DND-41 (cell line): ENCODE results near the gene PHETA2.

Experiments used
- ATAC-seq: fragments of 200-7000 bp; cut with Tn5 transposase; 3 replicates; pipeline ENCODE4 v1.9.1; 2021; ENCODE audit warnings: low read depth; ENCODE audit not compliant: insufficient read depth
- DNase-seq: peaks from one replicate; pipeline ENCODE4 v3.0.0-alpha.2; 2020
- H2AFZ ChIP-seq: 2 replicates; pipeline ENCODE4 v1.6.0; 2012; ENCODE audit warnings: low read depth, low read length
- H3K27ac ChIP-seq: 2 replicates; pipeline ENCODE4 v1.5.1; 2012; ENCODE audit warnings: low read length, inconsistent platforms
- H3K27me3 ChIP-seq: fragments of 200-600 bp; sonication (generic); 2 replicates; pipeline ENCODE4 v1.6.0; 2012; ENCODE audit warnings: low read length, mild to moderate bottlenecking, inconsistent platforms; ENCODE audit not compliant: insufficient read depth, poor library complexity
- H3K36me3 ChIP-seq: 2 replicates; pipeline ENCODE4 v1.5.1; 2012; ENCODE audit warnings: low read length, inconsistent platforms; ENCODE audit not compliant: insufficient read depth
- H3K4me1 ChIP-seq: 2 replicates; pipeline ENCODE4 v1.5.1; 2012; ENCODE audit warnings: mild to moderate bottlenecking, low read length; ENCODE audit not compliant: insufficient read depth
- H3K4me2 ChIP-seq: 2 replicates; pipeline ENCODE4 v1.6.0; 2012; ENCODE audit warnings: mild to moderate bottlenecking, moderate library complexity, low read length, inconsistent platforms; ENCODE audit not compliant: insufficient read depth
- H3K4me3 ChIP-seq, 2 experiments: fragments of 200-600 bp in 1 of 2; shearing (Covaris generic) in 1 of 2; 2 replicates each; pipeline ENCODE4 v1.5.1; 2012 to 2016; ENCODE audit warnings: inconsistent platforms in 2 of 2, low read length in 2 of 2, mild to moderate bottlenecking in 2 of 2, low read depth in 1 of 2, moderate library complexity in 1 of 2
- H3K79me2 ChIP-seq: 2 replicates; pipeline ENCODE4 v1.6.0; 2012; ENCODE audit warnings: low read length, inconsistent platforms; ENCODE audit not compliant: insufficient read depth
- H3K9ac ChIP-seq: 2 replicates; pipeline ENCODE4 v1.6.0; 2012; ENCODE audit warnings: low read depth, mild to moderate bottlenecking, inconsistent platforms, low read length, moderate library complexity
- H3K9me3 ChIP-seq: 2 replicates; pipeline ENCODE4 v1.5.1; 2012; ENCODE audit warnings: low read length, moderate library complexity, mild to moderate bottlenecking, inconsistent platforms; ENCODE audit not compliant: insufficient read depth, severe bottlenecking
- H4K20me1 ChIP-seq: 2 replicates; pipeline ENCODE4 v1.6.0; 2012; ENCODE audit warnings: low read length; ENCODE audit not compliant: insufficient read depth
- CTCF ChIP-seq: IDR thresholded peaks from 2 replicates; pipeline ENCODE4 v1.5.1; 2012; ENCODE audit warnings: borderline replicate concordance, low read length, moderate library complexity, mild to moderate bottlenecking; ENCODE audit not compliant: poor library complexity, severe bottlenecking; ENCODE audit errors: extremely low read depth
- EZH2 ChIP-seq: IDR thresholded peaks from 3 replicates; pipeline ENCODE4 v1.6.1; 2012; ENCODE audit warnings: borderline replicate concordance, low read depth, mild to moderate bottlenecking, moderate library complexity, low read length, inconsistent platforms; ENCODE audit not compliant: severe bottlenecking

Gene PHETA2

GRCh38 chr22:42033263-42034181 lies 40.5 kb upstream of the PHETA2 start:
- no peak overlapping the region for H3K9ac ChIP-seq
- no peaks in the 10 kb centered on the region for H4K20me1 ChIP-seq
- no peak for TF ChIP-seq EZH2
- TF ChIP-seq CTCF = no peak
- H3K27me3 ChIP-seq = no peaks in the 10 kb centered on the region
- ATAC-seq (no peak), DNase-seq (no peak)
- no peak overlapping the region for H3K4me2 ChIP-seq
- H3K4me1 ChIP-seq = no peaks in the 10 kb centered on the region
- peaks cover 16% of the 10 kb centered on the region for H3K9me3 ChIP-seq
- no peak overlapping the region for H3K4me3 ChIP-seq
- no peaks in the 10 kb centered on the region for H3K79me2 ChIP-seq
- H2AFZ ChIP-seq = no peak overlapping the region
- H3K36me3 ChIP-seq = no peaks in the 10 kb centered on the region
- no peak overlapping the region for H3K27ac ChIP-seq

- ATAC-seq (no peak), DNase-seq (no peak)
- Histone ChIP-seq H3K36me3 (no peaks in the 10 kb centered on the region), H3K79me2 (no peaks in the 10 kb centered on the region), H3K27me3 (no peaks in the 10 kb centered on the region), H3K4me2 (no peak overlapping the region), H3K9me3 (peaks cover 16% of the 10 kb centered on the region), H3K4me3 (no peak overlapping the region), H2AFZ (no peak overlapping the region), H3K9ac (no peak overlapping the region), H3K27ac (no peak overlapping the region), H4K20me1 (no peaks in the 10 kb centered on the region), H3K4me1 (no peaks in the 10 kb centered on the region)
- TF ChIP-seq CTCF = no peak
Measured at GRCh38 chr22:42035256-42035655, 38.8 kb upstream of the PHETA2 start.

GRCh38 chr22:42039271-42039670 lies 34.8 kb upstream of the PHETA2 start:
- Histone ChIP-seq H3K36me3 (no peaks in the 10 kb centered on the region), H4K20me1 (no peaks in the 10 kb centered on the region), H3K4me3 (no peak overlapping the region), H3K9me3 (peaks cover 12% of the 10 kb centered on the region), H3K27ac (no peak overlapping the region), H3K4me1 (no peaks in the 10 kb centered on the region), H3K79me2 (no peaks in the 10 kb centered on the region), H3K4me2 (no peak overlapping the region), H3K27me3 (no peaks in the 10 kb centered on the region), H2AFZ (no peak overlapping the region), H3K9ac (no peak overlapping the region)
- ATAC-seq (no peak), DNase-seq (no peak)
- no peak for TF ChIP-seq EZH2
- no peak for TF ChIP-seq CTCF
